GM21390 (cell line): ENCODE data around the gene ERMP1.
"Not testable (repeated sequence)": the region's sequence is repeated elsewhere in the genome, so short reads cannot be mapped to it uniquely, and the experiment has no call there.

Experiments used
- ATAC-seq: cut with Tn5 transposase; IDR thresholded peaks from one replicate; pipeline ENCODE4 v1.9.1; 2021; ENCODE audit not compliant: unreplicated experiment

The ERMP1 gene

GRCh38 chr9:5819174-5819573 lies 13.7 kb downstream of the ERMP1 start:
- no peak for ATAC-seq

- ATAC-seq = no peak
Measured at GRCh38 chr9:5818424-5819142, 14.3 kb downstream of the ERMP1 start.

- no peak for ATAC-seq
Measured at GRCh38 chr9:5817862-5818261, 15.1 kb downstream of the ERMP1 start.

DNA sequence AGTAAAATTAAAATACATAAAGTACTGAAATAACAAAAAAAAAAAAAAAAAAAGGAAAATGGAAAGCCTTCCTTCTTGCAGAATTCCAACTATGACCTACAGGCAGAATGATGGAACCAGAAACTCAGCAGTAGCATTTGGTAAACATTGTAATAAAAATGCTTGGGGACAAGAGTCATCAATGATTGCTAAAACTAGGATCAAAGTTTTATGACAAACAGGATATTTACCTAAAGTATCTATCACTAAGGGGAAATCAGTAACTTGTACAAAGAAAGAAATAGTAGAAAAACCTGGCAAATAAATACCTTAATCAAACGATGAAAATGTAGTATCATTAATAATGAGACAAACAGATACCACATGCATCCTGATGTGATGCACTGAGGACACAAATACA lies 17.5 kb downstream of the ERMP1 start:
- ATAC-seq = no peak

DNA sequence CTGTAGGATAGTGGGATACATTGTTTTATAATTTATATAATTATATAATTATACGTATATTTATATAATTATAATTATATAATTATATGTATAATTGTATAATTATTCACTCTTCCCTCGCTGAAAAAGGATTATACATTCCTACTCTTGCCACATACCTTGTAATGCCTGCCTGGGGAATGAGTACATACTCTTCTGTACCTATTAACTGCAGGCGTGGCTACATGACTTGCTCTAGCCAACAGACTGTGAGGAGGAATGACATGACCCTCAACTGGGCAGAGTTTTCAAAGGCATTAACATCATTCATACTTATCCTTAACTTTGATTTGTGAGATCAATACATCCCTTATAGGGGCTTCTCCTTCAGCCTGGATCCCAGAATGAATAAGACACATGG lies 19.1 kb downstream of the ERMP1 start:
- ATAC-seq = no peak

GRCh38 chr9:5811751-5812150 lies 21.2 kb downstream of the ERMP1 start:
- ATAC-seq = no peak

DNA sequence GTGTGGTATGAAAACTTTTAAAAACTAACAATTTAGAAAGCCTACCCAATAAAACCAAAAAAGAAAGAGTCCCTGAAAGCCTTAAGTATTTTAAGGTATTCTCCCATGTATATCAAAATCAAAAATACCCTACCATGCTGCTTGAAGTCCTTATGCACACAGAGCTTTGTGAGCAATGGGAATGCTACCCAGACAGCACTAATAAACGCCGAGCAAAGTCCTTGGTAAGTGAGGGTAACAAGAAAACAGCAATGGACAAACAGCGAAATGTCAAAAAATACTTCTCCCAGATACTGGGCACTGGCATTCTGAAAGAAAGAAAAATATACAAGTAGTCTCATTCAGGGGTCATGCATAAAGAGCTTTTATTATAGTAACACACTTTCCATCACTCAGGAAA lies 27.4 kb downstream of the ERMP1 start:
- no peak for ATAC-seq

DNA sequence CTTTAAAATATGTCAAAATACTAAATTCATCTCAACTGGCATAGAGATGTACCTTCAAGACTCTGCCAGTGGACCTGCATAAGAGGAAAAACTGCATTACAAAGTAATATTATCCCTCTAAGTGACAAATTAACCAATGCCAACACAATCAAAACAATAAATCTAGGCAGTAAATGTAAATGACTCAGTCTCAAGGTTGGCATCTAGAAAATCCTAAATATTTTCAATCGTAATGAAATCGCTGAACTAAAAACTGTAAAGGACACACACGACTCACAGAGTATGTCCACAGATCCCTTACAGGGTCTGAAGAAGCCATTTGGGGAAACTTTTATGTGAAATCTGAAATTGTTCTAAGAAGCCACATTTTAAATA lies 31.2 kb downstream of the ERMP1 start:
- ATAC-seq = no peak

DNA sequence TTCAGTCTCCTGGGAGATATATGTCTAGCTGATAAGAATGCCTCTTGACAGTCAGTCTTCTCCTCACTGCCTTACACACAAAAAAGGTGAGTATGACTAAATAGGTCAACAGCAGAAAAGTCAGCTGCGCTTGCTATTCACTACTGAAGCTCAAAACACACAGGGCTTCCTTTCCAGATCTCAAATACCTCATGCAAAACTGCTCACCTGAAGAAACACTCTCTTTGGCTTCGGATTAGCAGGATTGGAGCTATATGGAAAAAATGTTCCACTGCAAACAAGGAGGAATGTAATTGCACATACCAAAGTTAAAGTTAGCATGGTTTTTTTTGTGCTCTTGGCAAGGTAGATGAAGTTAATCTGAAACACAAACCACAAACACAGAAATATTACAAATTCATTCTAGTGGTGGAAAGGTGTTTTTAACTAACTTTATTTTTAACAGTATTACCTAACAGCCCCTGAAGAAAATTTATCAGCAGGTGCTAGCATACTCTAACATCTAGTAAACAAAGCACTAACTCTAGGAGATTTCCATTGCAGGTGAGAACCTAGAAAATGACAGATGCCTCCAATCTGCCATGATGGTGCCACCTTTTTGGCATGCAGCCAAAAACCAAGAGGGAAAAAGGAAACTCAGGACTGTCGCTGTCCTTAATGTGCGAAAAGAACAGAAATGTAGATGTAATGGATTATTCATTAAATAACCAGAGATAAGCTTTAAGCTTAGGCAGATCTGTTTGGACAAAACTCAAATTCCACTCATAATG lies 31.8 kb downstream of the ERMP1 start:
- no peak for ATAC-seq

- not testable (repeated sequence) for ATAC-seq
Measured at GRCh38 chr9:5800378-5800777, 32.5 kb downstream of the ERMP1 start.

GRCh38 chr9:5799314-5799713 lies 33.6 kb downstream of the ERMP1 start:
- no peak for ATAC-seq

DNA sequence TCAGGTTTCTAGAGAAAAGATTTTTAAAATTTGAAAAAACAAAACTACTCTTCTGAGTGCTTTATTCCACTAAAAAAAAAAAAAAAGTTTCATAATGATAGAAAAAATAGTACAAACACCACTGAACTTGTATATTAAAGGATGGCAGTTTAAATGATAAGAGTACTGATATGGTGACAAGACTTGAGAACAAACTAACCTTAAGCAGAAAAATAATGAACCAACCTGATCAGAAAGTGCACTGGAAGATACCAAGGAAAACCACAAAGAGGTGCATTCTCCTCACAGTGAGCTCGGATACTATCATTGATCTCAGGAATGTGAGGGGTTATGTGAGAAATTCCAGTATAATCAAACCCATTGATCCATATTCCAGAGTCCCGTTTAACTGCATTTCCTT lies 34.3 kb downstream of the ERMP1 start:
- ATAC-seq = no peak

DNA sequence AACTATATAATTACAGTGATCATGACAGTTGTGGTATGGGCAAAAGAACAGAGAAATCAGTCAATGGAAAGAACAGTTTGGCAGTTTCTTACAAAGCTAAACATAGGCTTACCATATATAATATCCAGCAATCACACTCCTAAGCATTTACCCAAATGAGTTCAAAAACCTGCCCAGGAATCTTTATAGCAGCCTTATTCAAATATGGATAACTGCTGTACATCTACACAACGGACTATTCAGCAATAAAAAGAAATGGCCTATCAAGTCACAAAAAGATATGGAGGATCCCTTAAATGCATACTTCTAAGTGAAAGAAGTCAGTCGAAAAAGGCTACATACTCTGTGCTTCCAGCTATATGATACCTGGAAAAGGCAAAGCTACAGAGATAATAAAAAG lies 36.6 kb downstream of the ERMP1 start:
- ATAC-seq = no peak

DNA sequence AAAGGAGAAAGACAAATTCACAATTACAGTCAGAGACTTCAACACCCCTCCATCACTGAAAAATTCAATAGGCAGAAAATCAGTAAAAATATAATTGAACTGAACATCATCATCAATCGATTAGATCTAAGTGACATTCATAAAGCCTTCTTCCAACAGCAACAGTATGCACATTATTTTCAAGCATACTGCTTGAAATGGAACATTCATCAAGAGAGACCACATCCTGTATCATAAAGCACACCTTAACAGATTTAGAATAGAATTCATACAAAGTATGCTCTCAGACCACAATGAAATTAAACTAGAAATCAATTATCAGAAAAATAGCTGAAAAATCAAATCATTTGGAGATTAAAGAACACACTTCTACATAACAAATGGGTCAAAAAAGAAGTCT lies 39.1 kb downstream of the ERMP1 start:
- no peak for ATAC-seq

DNA sequence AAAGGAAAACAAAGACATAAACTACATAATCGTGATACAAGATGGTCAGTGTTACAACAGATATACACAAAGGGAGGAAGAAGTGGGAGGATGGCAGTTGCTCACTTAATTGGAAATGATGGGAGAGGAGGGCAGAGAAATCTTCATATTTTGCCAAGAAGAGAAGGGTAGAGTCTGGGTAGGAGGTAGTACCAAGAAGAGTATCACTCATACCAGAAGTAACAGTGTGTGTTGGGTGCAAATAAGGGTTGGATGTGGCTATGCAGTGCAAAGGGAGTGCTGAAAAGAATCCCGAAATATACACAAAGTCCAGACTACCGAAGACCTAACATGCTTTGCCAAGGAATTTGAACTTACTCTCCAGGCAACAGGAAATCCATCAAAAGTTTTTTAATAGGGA lies 41.0 kb downstream of the ERMP1 start:
- no peak for ATAC-seq

DNA sequence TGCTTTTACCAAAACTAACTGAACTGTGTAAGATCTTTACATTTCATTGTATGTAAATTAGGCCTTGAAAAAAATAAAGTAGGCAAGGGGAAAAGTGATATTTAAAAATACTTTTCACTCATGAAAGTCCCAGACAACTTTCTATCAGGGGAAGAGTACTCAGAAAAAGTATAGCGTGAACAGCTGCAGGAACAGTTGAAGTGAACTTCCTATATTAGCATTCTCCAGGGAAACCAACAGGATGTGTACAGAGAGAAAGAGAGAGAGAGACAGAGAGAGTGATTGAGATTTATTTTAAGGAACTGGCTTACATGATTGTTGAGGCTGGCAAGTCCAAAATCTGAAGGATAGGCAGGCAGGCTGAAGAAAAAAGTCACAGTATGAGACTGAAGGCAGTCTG lies 42.0 kb downstream of the ERMP1 start:
- ATAC-seq = no peak

- ATAC-seq = no peak
Measured at GRCh38 chr9:5789489-5789888, 43.4 kb downstream of the ERMP1 start.

DNA sequence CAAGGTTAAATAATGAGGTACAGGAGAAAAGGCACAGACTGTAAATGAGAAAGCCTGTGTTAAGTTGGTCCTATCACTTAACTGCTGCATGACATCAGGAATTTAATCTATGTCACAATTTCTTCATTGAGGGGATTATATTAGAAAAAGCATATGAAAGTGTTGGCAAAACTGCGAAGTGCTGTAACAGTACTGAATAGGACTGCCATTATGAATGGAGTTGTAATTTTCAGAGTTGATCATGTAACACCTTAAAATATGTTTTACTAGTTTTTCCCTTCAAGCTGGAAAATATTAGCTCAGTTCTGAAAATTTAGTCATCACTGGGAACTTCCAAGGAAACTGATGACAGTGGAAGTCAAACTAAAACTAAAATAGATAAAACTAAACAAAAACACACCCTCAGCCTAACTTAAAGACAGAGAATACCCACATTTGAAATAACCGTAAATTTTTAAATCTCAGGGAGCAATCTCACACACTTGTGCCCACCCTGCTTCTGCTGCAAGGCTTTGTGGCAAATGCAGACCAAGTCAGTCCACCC lies 45.1 kb downstream of the ERMP1 start:
- no peak for ATAC-seq

GRCh38 chr9:5787220-5787619 lies 45.7 kb downstream of the ERMP1 start:
- ATAC-seq = no peak

DNA sequence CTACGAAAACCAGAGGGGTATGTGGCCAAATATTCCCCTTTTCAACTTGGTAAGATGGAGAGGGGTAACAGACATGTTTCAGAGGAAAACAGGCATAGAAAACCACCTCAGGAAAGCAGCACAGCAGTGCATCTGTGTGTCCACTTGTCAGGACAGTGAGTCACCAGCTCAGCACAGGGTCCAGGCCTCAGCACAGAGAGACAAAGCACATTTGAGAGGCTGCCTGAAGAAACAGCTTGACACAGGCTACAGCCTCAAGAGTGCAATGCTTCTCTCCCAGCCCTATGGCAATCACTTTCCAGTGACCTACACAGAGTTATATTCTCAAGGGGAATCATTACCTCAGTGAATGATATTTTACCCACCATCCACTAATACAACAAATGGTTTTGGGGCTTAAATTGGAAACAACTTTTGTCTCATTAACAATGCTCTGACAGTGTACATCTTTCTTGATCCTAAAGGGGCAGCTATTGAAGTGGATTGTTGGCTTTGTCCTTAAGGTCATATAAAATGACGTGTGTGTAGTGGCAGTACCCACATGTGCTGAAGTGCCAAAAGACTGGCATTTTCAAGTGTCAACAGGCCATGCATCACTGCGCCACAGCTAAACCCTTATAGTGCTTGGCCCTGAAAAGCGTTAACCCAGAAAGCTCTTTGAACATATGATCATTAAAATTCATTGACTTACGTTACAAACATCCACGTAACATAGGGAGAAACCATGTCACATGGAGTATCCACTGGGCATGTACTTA lies 46.4 kb downstream of the ERMP1 start:
- no peak for ATAC-seq

GRCh38 chr9:5784526-5785315 lies 48.2 kb downstream of the ERMP1 start:
- ATAC-seq = no peak
